Hepatic stellate cell (primary cell): Measurements from ENCODE around the gene INAVA.
"Not testable (repeated sequence)": the region's sequence is repeated elsewhere in the genome, so short reads cannot be mapped to it uniquely, and the experiment has no call there.

Source experiments
- DNase-seq: peaks from one replicate; pipeline ENCODE4 v3.0.0; 2011; ENCODE audit warnings: low spot score

Gene INAVA

DNA sequence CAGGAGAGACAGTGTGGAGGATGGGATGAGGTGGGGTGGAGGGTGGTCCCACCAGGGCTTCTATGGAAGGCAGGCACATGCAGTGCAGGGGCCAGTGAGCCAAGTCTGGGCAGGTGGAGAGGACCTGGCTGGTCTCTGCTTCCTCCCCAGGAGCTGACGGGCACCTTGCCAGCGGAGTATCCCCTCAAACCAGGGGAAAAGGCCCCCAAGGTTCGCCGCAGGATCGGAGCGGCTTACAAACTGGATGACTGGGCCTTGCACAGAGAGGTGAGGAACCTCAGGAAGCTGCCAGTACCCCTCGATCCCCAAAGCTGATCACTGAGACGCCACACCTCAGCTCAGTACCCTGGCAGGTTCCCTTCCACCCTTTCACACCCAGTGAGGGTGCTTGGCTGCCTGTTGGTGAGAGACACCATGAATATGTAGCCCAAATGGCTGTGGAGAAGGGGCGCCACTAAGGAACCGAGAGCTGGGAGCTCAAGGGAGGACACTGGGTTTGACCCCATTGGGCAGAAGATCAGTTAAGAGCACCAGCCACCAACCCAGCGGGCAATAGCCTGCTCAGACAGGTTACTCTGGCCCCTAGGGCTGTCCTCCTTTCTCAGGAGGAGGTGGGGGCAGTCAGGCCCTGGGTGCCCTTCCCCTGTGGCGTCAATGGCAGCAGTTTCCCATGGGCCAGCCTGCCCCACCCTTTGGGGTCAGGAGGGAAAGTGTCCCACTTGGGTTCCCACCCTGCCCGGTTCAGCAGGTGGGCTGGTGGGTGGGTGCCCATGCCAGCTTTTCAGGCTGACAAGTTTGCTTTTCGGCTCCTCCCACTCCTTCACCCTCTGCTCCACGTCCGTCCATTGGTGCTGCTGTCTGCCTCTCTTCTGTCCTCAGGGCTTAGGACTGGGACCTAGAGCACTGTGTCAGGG lies 5.5 kb downstream of the INAVA start:
- no peak for DNase-seq

DNA sequence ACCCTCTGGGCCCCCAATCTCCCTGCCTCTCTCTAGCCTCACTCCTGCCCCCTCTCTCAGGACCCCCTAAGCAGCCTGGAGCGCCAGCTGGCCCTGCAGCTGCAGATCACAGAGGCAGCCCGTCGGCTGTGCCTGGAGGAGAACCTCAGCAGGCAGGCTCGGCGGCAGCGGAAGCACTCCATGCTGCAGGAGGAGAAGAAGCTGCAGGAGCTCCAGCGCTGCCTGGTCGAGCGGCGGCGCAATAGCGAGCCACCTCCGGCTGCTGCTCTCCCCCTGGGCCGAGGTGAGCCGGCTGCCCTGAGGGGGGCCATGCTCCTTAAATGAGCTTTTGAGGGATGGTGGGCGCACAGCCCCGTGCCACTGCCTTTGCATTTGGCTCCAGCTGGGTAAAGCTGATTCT lies 6.2 kb downstream of the INAVA start:
- no peak for DNase-seq

- no peak for DNase-seq
Observed at GRCh38 chr1:200901350-200901749, 6.7 kb downstream of the INAVA start.

- no peak for DNase-seq
Observed at GRCh38 chr1:200901796-200902444, 7.2 kb downstream of the INAVA start.

DNA sequence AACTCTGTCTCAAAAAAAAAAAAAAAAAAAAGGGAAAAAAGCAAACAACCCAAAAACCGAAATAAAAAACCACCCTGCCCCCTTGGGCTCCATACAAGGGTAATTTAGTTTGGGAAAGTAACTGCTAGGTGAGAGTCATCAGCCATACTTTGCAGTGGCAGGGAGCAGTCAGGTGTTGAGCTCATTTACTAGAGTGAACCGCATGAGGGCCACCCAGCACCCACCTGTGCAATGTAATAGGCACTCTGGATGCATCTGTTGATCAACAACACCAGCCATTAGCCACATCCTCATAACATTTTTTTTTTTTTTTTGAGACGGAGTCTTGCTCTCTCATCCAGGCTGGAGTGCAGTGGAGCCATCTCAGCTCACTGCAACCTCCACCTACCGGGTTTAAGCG lies 9.1 kb downstream of the INAVA start:
- no peak for DNase-seq

- DNase-seq, result no peak
Observed at GRCh38 chr1:200904772-200905171, 10.1 kb downstream of the INAVA start.

DNA sequence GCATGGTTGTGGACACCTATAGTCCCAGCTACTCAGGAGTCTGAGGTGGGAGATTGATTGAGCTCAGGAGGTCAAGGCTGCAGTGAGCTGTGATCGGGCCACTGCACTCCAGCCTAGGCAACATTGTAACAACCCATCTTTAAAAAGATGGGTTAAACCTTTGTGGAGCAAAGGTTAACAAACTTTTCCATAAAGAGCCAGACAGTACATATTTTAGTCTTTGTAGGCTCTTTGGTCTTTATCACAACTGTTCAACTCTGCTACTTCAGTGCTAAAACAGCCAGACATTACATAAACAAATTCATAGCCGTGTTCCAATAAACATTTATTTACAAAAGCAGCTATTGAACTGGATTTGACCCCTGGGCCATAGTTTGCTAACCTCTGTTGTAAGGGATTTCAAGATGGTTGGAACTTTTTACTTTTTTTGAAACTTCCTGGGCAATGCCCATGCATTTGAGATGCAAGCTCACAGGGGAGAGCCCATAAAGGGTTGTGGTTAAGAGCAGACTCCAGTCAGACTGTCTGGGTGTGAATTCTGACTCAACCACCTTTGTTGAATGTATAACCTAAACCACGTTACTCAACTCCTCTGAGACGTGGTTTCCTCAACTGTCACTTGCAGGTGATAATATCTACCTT lies 10.8 kb downstream of the INAVA start:
- DNase-seq, result no peak

GRCh38 chr1:200906491-200906890 lies 11.8 kb downstream of the INAVA start:
- DNase-seq, result no peak

- DNase-seq, result no peak
Observed at GRCh38 chr1:200907611-200908097, 13.0 kb downstream of the INAVA start.

GRCh38 chr1:200908191-200908868 lies 13.6 kb downstream of the INAVA start:
- no peak for DNase-seq

DNA sequence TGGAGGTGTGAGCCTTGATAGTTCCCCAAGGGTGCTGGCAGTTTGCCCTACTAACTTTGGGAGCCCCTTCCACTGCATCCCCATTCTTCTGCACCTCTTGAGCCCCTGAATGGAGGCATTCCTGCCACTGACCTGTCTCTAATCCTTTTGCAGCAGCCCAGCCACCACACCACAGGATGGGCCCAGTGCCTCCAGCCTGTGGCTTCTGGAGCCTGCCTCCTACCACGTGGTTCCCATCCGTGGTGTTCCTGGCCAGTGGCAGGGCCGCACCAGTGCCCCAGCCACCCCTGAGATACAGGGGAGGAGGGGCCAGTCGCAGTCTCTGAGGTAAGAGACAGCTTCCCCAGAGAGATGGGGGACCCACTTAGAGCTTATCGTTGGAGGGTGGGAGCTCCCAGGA lies 14.4 kb downstream of the INAVA start:
- DNase-seq, result no peak

- no peak for DNase-seq
Observed at GRCh38 chr1:200909757-200910239, 15.1 kb downstream of the INAVA start.

- no peak for DNase-seq
Observed at GRCh38 chr1:200911361-200911760, 16.7 kb downstream of the INAVA start.

GRCh38 chr1:200911936-200912335 lies 17.2 kb downstream of the INAVA start:
- DNase-seq, result not testable (repeated sequence)

DNA sequence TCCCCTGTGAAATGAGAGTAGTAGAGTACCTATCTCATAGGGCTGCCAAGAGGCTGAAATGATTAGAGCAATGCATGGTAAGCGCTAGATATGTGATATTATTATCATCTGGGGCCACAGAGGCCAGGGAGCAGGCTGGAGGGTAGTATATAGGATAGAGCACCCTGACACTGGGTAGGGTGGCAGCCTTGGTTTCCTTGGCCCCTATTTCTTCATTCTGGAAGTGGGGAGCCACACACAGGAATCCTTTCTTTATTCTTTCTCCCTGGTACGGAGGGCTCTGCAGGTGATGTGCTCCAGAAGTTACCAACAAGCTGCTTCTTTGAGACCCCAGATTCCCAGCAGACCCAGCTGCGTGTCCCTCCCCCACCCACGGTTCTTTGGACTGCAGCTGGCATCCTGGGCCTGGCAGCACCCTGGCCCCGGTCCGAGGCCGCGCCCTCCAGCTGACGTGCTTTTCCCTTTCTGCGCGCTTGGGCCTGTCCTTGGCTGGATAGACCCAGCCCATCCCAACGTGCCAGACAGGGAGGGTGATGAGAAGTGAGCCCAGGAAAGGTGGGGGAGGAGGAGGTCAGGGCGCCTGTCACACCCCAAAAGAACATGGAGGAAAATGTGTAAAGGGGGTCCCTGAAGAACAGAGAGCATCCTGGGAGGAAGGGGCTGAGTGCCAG lies 18.2 kb downstream of the INAVA start:
- no peak for DNase-seq

- DNase-seq, result no peak
Observed at GRCh38 chr1:200916152-200916551, 21.5 kb downstream of the INAVA start.

- no peak for DNase-seq
Observed at GRCh38 chr1:200916681-200917080, 22.0 kb downstream of the INAVA start.

DNA sequence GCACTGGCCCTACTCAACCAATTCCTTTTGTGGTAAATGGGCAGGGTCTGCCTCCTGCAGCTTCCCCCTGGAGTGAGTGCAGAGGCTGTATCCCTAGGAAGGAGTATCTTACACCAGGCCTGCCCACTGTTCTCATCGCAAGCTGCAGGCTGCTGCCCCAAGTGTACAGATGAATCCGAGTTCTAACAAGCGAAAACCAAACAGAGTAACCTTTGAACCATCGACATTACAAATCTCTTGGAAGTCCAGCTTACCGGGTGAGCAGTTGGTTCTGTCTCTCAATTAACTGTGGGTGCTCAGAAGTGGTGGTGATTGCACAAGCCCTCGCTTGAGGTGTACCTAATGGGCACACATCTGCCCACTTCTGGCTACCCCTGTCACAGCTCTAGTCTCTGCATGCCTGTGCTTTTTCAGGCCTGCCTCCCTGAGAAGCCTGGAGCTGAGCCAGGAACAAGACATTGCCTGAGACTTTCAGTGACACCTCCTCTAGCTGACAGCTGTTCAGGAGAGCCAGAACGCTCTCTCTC lies 22.7 kb downstream of the INAVA start:
- DNase-seq, result no peak

- no peak for DNase-seq
Observed at GRCh38 chr1:200918006-200918405, 23.3 kb downstream of the INAVA start.

GRCh38 chr1:200919386-200919785 lies 24.7 kb downstream of the INAVA start:
- no peak for DNase-seq

DNA sequence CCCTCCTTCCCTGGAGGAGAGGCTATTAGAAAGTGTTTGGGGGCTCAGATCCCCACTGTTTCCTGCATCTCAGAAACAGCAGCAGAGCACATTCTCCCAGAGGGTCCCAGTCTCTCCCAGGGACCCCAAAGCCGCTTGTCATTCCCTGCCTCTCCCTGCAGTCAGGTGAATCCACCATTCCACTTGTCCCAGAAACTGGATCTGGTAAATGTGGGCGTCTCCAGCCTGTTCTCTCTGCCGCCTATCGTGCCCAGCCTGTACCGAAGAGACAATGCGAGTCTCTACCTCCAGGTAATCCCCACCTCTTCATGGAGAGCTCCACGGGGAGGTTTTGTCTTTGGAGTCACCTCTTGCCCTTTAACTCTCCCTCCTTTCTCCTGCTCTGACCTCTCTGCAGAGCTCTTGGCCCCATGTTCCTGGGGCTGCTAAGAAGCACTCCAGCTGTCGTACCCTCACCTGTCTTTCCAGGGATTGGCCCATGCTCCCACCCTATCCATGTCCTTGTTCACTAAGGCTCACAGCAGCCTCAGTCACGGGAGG lies 26.9 kb downstream of the INAVA start:
- no peak for DNase-seq
